ENCODE measurements around the gene PATL2. TPM values are rescaled to one million over a fixed set of nuclear protein-coding genes. Genes with fewer than 3 reads are reported as not detected.

The PATL2 gene
- polyA plus RNA-seq, 4 donors: 1.5 to 6.8 (median 2.9) TPM

GRCh38 chr15:44657378-44657777 is 53.7 kb downstream of the PATL2 start:
- FAIRE-seq (no peak), DNase-seq (no peak)
- Histone ChIP-seq H3K4me1 (ENCODE audit: control insufficient read depth in 3 of 3, insufficient read depth in 2 of 3, low read depth in 1 of 3, low read length in 2 of 3) (peaks cover 0 to 2% (median 0%) of the 10 kb centered on the region in 3 donors), H3K27me3 (ENCODE audit: control insufficient read depth in 3 of 3, insufficient read depth in 3 of 3, low read length in 3 of 3) (no peaks in the 10 kb centered on the region), H3K27ac (ENCODE audit: low read depth in 1 of 3, low read length in 2 of 3) (no peak overlapping the region), H3K9me3 (ENCODE audit: control insufficient read depth in 2 of 2, insufficient read depth in 1 of 2, low read depth in 1 of 2, low read length in 1 of 2) (no peaks in the 10 kb centered on the region), H3K4me3 (ENCODE audit: low read depth in 1 of 3, low read length in 3 of 3) (no peak overlapping the region), H3K36me3 (ENCODE audit: control insufficient read depth in 3 of 3, insufficient read depth in 2 of 3, low read depth in 1 of 3, low read length in 3 of 3) (peaks cover 2 to 24% (median 23%) of the 10 kb centered on the region in 3 donors)

GRCh38 chr15:44656913-44657312 is 54.2 kb downstream of the PATL2 start:
- Histone ChIP-seq H3K27me3 (ENCODE audit: control insufficient read depth in 3 of 3, insufficient read depth in 3 of 3, low read length in 3 of 3) (no peaks in the 10 kb centered on the region), H3K4me3 (ENCODE audit: low read depth in 1 of 3, low read length in 3 of 3) (no peak overlapping the region), H3K27ac (ENCODE audit: low read depth in 1 of 3, low read length in 2 of 3) (no peak overlapping the region), H3K4me1 (ENCODE audit: control insufficient read depth in 3 of 3, insufficient read depth in 2 of 3, low read depth in 1 of 3, low read length in 2 of 3) (no peaks in the 10 kb centered on the region), H3K9me3 (ENCODE audit: control insufficient read depth in 2 of 2, insufficient read depth in 1 of 2, low read depth in 1 of 2, low read length in 1 of 2) (no peaks in the 10 kb centered on the region), H3K36me3 (ENCODE audit: control insufficient read depth in 3 of 3, insufficient read depth in 2 of 3, low read depth in 1 of 3, low read length in 3 of 3) (peaks cover 4 to 24% (median 23%) of the 10 kb centered on the region in 3 donors)
- FAIRE-seq (no peak), DNase-seq (no peak)
- 82 to 96% (median 91%) methylated on average over 3 of the region's 3 CpGs for WGBS, 3 donors

- peaks cover 7 to 24% (median 23%) of the 10 kb centered on the region in 3 donors for H3K36me3 ChIP-seq (ENCODE audit: control insufficient read depth in 3 of 3, insufficient read depth in 2 of 3, low read depth in 1 of 3, low read length in 3 of 3)
- no peak for DNase-seq
- 90 to 91% (median 90%) methylated on average over 1 of the region's 1 CpG for WGBS, 3 donors
- FAIRE-seq: no peak
- H3K9me3 ChIP-seq (ENCODE audit: control insufficient read depth in 2 of 2, insufficient read depth in 1 of 2, low read depth in 1 of 2, low read length in 1 of 2): no peaks in the 10 kb centered on the region
- H3K4me1 ChIP-seq (ENCODE audit: control insufficient read depth in 3 of 3, insufficient read depth in 2 of 3, low read depth in 1 of 3, low read length in 2 of 3): no peaks in the 10 kb centered on the region
- no peak overlapping the region for H3K4me3 ChIP-seq (ENCODE audit: low read depth in 1 of 3, low read length in 3 of 3)
- H3K27me3 ChIP-seq (ENCODE audit: control insufficient read depth in 3 of 3, insufficient read depth in 3 of 3, low read length in 3 of 3): no peaks in the 10 kb centered on the region
- no peak overlapping the region for H3K27ac ChIP-seq (ENCODE audit: low read depth in 1 of 3, low read length in 2 of 3)
Measured at GRCh38 chr15:44656298-44656697, 54.8 kb downstream of the PATL2 start.

- DNase-seq: no peak
- no peaks in the 10 kb centered on the region for H3K27me3 ChIP-seq (ENCODE audit: control insufficient read depth in 3 of 3, insufficient read depth in 3 of 3, low read length in 3 of 3)
- H3K27ac ChIP-seq (ENCODE audit: low read depth in 1 of 3, low read length in 2 of 3): no peak overlapping the region
- H3K4me3 ChIP-seq (ENCODE audit: low read depth in 1 of 3, low read length in 3 of 3): no peak overlapping the region
- 91 to 96% (median 94%) methylated on average over 6 of the region's 6 CpGs for WGBS, 3 donors
- no peaks in the 10 kb centered on the region for H3K4me1 ChIP-seq (ENCODE audit: control insufficient read depth in 3 of 3, insufficient read depth in 2 of 3, low read depth in 1 of 3, low read length in 2 of 3)
- no peak for FAIRE-seq
- H3K36me3 ChIP-seq (ENCODE audit: control insufficient read depth in 3 of 3, insufficient read depth in 2 of 3, low read depth in 1 of 3, low read length in 3 of 3): peaks cover 7 to 33% (median 23%) of the 10 kb centered on the region in 3 donors
- H3K9me3 ChIP-seq (ENCODE audit: control insufficient read depth in 2 of 2, insufficient read depth in 1 of 2, low read depth in 1 of 2, low read length in 1 of 2): no peaks in the 10 kb centered on the region
Measured at GRCh38 chr15:44654858-44655257, 56.3 kb downstream of the PATL2 start.

GRCh38 chr15:44647637-44648036 is 63.5 kb downstream of the PATL2 start:
- no peak for DNase-seq
- H3K27ac ChIP-seq (ENCODE audit: low read depth in 1 of 3, low read length in 2 of 3): no peak overlapping the region
- FAIRE-seq: no peak
- no peaks in the 10 kb centered on the region for H3K9me3 ChIP-seq (ENCODE audit: control insufficient read depth in 2 of 2, insufficient read depth in 1 of 2, low read depth in 1 of 2, low read length in 1 of 2)
- H3K27me3 ChIP-seq (ENCODE audit: control insufficient read depth in 3 of 3, insufficient read depth in 3 of 3, low read length in 3 of 3): no peaks in the 10 kb centered on the region
- H3K4me3 ChIP-seq (ENCODE audit: low read depth in 1 of 3, low read length in 3 of 3): no peak overlapping the region
- peaks cover 7 to 28% (median 10%) of the 10 kb centered on the region in 3 donors for H3K36me3 ChIP-seq (ENCODE audit: control insufficient read depth in 3 of 3, insufficient read depth in 2 of 3, low read depth in 1 of 3, low read length in 3 of 3)
- no peaks in the 10 kb centered on the region for H3K4me1 ChIP-seq (ENCODE audit: control insufficient read depth in 3 of 3, insufficient read depth in 2 of 3, low read depth in 1 of 3, low read length in 2 of 3)

- FAIRE-seq (no peak), DNase-seq (no peak)
- Histone ChIP-seq H3K36me3 (ENCODE audit: control insufficient read depth in 3 of 3, insufficient read depth in 2 of 3, low read depth in 1 of 3, low read length in 3 of 3) (peaks cover 7 to 28% (median 9%) of the 10 kb centered on the region in 3 donors), H3K4me1 (ENCODE audit: control insufficient read depth in 3 of 3, insufficient read depth in 2 of 3, low read depth in 1 of 3, low read length in 2 of 3) (no peaks in the 10 kb centered on the region), H3K27ac (ENCODE audit: low read depth in 1 of 3, low read length in 2 of 3) (no peak overlapping the region), H3K9me3 (ENCODE audit: control insufficient read depth in 2 of 2, insufficient read depth in 1 of 2, low read depth in 1 of 2, low read length in 1 of 2) (no peaks in the 10 kb centered on the region), H3K27me3 (ENCODE audit: control insufficient read depth in 3 of 3, insufficient read depth in 3 of 3, low read length in 3 of 3) (no peaks in the 10 kb centered on the region), H3K4me3 (ENCODE audit: low read depth in 1 of 3, low read length in 3 of 3) (no peak overlapping the region)
- WGBS, 3 donors: 80 to 97% (median 83%) methylated on average over 1 of the region's 1 CpG
Measured at GRCh38 chr15:44647036-44647435, 64.1 kb downstream of the PATL2 start.

- H3K4me3 ChIP-seq (ENCODE audit: low read depth in 1 of 3, low read length in 3 of 3): no peak overlapping the region
- DNase-seq: no peak
- H3K36me3 ChIP-seq (ENCODE audit: control insufficient read depth in 3 of 3, insufficient read depth in 2 of 3, low read depth in 1 of 3, low read length in 3 of 3): peaks cover 7 to 28% (median 7%) of the 10 kb centered on the region in 3 donors
- 98 to 100% (median 98%) methylated on average over 2 of the region's 2 CpGs for WGBS, 3 donors
- H3K27ac ChIP-seq (ENCODE audit: low read depth in 1 of 3, low read length in 2 of 3): no peak overlapping the region
- no peaks in the 10 kb centered on the region for H3K9me3 ChIP-seq (ENCODE audit: control insufficient read depth in 2 of 2, insufficient read depth in 1 of 2, low read depth in 1 of 2, low read length in 1 of 2)
- FAIRE-seq: no peak
- no peaks in the 10 kb centered on the region for H3K27me3 ChIP-seq (ENCODE audit: control insufficient read depth in 3 of 3, insufficient read depth in 3 of 3, low read length in 3 of 3)
- H3K4me1 ChIP-seq (ENCODE audit: control insufficient read depth in 3 of 3, insufficient read depth in 2 of 3, low read depth in 1 of 3, low read length in 2 of 3): no peaks in the 10 kb centered on the region
Measured at GRCh38 chr15:44646460-44646859, 64.7 kb downstream of the PATL2 start.

GRCh38 chr15:44641651-44642050 is 69.5 kb downstream of the PATL2 start:
- DNase-seq (no peak), FAIRE-seq (no peak)
- 86 to 90% (median 88%) methylated on average over 4 of the region's 4 CpGs for WGBS, 3 donors
- Histone ChIP-seq H3K27ac (ENCODE audit: low read depth in 1 of 3, low read length in 2 of 3) (no peak overlapping the region), H3K27me3 (ENCODE audit: control insufficient read depth in 3 of 3, insufficient read depth in 3 of 3, low read length in 3 of 3) (no peaks in the 10 kb centered on the region), H3K9me3 (ENCODE audit: control insufficient read depth in 2 of 2, insufficient read depth in 1 of 2, low read depth in 1 of 2, low read length in 1 of 2) (peaks cover 0 to 4% of the 10 kb centered on the region in 2 donors), H3K4me1 (ENCODE audit: control insufficient read depth in 3 of 3, insufficient read depth in 2 of 3, low read depth in 1 of 3, low read length in 2 of 3) (no peaks in the 10 kb centered on the region), H3K4me3 (ENCODE audit: low read depth in 1 of 3, low read length in 3 of 3) (no peak overlapping the region), H3K36me3 (ENCODE audit: control insufficient read depth in 3 of 3, insufficient read depth in 2 of 3, low read depth in 1 of 3, low read length in 3 of 3) (peaks cover 4 to 33% (median 5%) of the 10 kb centered on the region in 3 donors)

GRCh38 chr15:44636976-44637375 is 74.1 kb downstream of the PATL2 start:
- Histone ChIP-seq H3K4me3 (ENCODE audit: low read depth in 1 of 3, low read length in 3 of 3) (no peak overlapping the region), H3K36me3 (ENCODE audit: control insufficient read depth in 3 of 3, insufficient read depth in 2 of 3, low read depth in 1 of 3, low read length in 3 of 3) (peaks cover 8 to 59% (median 11%) of the 10 kb centered on the region in 3 donors), H3K27ac (ENCODE audit: low read depth in 1 of 3, low read length in 2 of 3) (no peak overlapping the region), H3K9me3 (ENCODE audit: control insufficient read depth in 2 of 2, insufficient read depth in 1 of 2, low read depth in 1 of 2, low read length in 1 of 2) (peaks cover 0 to 4% of the 10 kb centered on the region in 2 donors), H3K27me3 (ENCODE audit: control insufficient read depth in 3 of 3, insufficient read depth in 3 of 3, low read length in 3 of 3) (no peaks in the 10 kb centered on the region), H3K4me1 (ENCODE audit: control insufficient read depth in 3 of 3, insufficient read depth in 2 of 3, low read depth in 1 of 3, low read length in 2 of 3) (no peaks in the 10 kb centered on the region)
- 80 to 94% (median 83%) methylated on average over 1 of the region's 1 CpG for WGBS, 3 donors
- DNase-seq (no peak), FAIRE-seq (no peak)
